HPDE6-E6E7 (cell line): ENCODE data around the gene PNPLA1.
A peak's percentile ranks its signal among the peaks of the same experiment; 100 is the strongest.
"Not testable (repeated sequence)": the region's sequence is repeated elsewhere in the genome, so short reads cannot be mapped to it uniquely, and the experiment has no call there.

Source experiments
- DNase-seq: peaks from one replicate; pipeline ENCODE4 v3.0.0; 2011; ENCODE audit warnings: missing footprints; ENCODE audit errors: extremely low spot score

The PNPLA1 gene

DNA sequence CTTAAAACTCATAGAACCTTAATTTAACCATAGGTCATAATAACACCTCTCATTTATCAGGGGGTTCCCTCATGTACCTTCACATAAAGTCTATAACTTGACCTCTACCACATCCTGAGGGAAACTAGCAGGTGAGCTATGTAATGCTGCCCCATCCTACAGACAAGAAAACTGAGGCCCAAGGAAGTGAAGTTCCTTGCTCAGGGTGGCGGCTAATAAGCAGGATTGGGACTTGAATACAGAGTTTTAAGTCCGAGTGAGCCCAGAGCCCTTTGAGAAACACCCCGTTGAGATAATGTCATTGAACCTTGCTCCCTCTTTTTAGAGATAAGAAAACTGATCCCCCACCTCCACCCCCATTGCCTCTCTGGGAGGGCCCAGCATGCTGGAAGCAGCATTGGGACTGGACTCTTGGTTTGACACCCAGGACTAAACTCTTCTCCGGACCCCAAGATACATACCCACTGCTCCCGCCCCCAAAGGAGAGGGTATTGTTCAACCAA is 66.4 kb downstream of the PNPLA1 start:
- DNase-seq = no peak

GRCh38 chr6:36336779-36337241 is 67.0 kb downstream of the PNPLA1 start, which contains the start of gene BNIP5:
Gene BNIP5, minus strand, starts transcription at chr6:36336888. Its CDS starts 6,198 bp downstream, at chr6:36330690.
- no peak for DNase-seq

DNA sequence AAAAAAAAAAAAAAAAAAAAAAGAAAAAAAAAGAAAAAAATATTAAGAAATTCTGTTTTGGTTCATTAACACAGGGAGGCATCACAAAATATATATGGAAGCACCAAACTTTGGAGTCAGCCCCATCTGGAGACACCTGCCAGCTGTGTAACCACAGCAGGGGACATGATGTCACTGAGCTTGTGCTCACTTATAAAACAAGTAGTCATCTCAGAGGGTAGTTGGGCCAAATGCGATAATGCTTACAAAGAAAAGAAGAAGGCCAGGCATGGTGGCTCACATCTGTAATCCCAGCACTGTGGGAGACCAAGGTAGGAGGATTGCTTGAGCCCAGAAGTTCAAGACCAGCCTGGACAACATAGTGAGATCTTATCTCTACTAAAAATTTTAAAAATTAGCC is 68.0 kb downstream of the PNPLA1 start:
- DNase-seq = no peak

- DNase-seq = not testable (repeated sequence)
Measured at GRCh38 chr6:36338223-36338622, 68.4 kb downstream of the PNPLA1 start.

DNA sequence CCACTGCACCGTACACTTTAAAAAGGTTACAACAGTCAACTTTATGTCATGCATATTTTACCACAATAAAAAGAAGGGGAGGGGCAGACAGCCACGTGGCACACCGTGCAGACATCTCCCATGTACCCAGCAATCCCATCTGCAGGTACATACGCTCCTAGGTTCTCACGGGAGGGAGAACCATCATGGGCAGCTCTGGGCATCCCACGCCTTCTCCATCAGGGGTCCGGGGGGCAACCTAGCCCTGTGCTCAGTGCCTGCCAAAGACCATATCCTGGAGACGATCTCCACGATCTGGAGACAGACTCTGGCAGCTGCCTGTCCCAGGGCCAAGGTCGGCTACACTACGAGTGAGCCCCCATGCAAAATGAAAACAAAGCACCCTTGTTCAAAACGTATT is 69.3 kb downstream of the PNPLA1 start:
- DNase-seq = no peak

GRCh38 chr6:36340306-36340617 is 70.4 kb downstream of the PNPLA1 start:
- DNase-seq = no peak

DNA sequence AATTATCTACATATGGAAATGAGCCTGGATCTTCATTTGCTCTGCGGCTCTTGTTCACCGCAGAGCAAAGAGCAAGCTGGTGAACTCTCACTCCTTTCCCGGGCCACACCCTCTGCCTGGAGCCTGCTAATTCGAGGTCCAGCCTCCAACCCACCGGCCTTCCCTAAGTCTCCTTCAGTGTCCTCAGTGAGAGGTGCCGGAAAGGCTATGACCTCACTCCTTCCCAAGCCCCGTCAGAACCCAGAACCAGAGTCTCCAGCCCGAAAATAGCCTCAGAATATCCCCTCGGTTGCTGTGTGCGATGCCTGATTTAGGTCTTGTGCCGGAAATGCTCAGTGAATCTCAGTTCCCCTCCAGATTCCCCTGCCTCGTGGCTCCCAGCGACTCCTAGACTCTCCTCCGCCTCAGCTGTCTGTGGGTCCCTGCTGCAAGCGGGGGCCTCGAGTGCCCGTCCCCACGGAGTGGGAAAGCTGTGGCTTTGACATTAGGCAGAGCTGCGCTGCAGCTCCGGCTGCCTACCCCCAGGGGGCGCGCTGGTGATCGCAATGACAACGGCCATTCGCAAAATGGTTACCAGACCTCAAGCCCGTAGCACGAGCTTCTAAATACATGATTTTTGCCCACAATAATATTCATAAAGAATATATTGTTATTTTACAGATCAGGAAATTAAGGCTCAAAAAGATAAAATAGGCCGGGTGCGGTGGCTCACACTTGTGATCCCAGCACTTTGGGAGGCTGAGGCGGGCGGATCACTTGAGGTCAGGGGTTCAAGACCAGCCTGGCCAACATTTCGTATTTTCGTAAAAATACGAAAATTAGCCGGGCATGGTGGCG is 71.0 kb downstream of the PNPLA1 start:
- peak; percentile 70 for DNase-seq

- DNase-seq = no peak
Measured at GRCh38 chr6:36343109-36343680, 73.3 kb downstream of the PNPLA1 start.

- no peak for DNase-seq
Measured at GRCh38 chr6:36345681-36346466, 76.0 kb downstream of the PNPLA1 start.

GRCh38 chr6:36346486-36347273 is 76.8 kb downstream of the PNPLA1 start:
- no peak for DNase-seq

DNA sequence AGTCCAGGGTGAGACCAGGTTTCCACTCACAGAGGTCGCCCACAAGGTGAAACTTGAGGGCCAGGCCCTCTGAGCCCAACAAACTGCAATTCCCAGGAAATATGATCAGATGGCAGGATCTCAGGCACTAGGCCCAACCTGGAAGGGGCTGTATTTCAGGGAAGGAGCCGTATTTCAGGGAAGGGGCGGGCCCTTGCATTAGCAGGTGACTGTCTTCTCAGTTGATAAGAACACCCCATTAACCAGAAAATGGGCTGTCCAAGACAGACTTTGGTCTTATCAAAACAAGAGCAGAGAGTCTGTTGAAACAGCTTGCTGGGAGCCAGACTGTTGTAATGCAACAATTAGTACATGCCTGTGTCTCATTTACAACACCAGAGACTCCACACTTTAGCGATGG is 77.8 kb downstream of the PNPLA1 start:
- no peak for DNase-seq

DNA sequence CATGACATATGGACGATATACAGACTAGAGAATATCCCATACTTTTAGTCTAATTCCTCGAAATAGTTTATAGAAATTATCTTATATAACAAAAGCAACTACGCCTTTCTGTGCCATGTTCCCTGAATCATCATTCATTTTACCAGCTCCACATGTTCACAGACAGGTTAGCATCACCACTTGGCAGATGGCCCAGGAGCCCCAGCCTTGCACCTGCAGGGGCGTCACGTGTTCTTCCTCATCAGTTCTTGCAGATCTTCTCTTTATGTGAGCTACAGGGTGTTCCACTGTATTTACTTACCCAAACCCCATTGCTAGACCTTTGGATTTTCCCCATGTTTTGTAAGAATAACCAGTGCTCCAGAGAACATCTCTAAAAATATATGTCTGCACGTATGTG is 79.4 kb downstream of the PNPLA1 start:
- peak; percentile 81 for DNase-seq

DNA sequence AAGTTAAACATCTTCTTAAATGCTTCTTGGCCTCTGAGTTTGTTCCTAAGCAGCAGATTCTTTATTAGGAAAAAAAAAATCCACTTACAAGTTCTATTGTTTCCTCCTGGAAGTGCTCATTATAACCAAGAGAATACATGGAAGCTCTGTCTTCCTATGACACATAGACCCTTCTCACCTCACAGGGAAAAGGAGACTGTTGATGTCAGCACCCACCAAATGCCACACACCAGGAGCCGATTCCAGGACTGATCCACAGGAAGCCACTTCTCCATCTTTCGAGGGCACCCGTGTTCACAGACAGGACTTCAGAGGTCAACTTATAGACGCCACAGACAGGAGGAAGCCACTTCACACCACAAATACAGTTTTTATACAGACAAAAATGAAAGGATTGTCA is 80.2 kb downstream of the PNPLA1 start:
- DNase-seq = no peak

GRCh38 chr6:36350681-36351571 is 81.1 kb downstream of the PNPLA1 start:
- DNase-seq = no peak

DNA sequence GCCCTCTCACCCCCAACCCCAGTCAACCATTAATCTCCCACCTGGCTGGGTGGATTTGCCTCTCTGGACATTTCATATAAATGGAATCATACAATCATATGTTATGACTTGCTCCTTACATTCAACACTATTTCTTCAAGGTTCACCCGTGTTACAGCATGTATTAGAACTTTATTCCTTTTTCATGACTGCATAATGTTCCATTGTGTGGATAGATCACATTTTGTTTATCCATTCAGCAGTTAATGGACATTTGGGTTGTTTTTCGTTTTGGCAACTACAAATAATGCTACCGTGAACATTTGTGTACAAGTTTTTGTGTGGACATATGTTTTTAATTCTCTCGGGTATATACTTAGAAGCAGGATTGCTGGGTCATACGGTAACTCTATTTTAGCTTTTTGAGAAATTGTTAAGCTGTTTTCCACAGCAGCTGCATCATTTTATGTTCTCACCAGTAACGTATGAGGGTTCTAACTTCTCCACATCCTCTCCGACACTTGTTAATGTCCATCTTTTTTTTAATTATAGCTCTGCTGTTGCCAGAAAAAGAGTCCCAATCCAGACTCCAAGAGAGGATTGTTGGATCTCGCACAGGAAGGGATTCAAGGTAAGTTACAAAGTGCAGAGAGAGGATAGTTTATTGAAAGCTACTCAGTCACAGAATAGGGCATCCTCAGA is 82.8 kb downstream of the PNPLA1 start:
- DNase-seq = no peak

DNA sequence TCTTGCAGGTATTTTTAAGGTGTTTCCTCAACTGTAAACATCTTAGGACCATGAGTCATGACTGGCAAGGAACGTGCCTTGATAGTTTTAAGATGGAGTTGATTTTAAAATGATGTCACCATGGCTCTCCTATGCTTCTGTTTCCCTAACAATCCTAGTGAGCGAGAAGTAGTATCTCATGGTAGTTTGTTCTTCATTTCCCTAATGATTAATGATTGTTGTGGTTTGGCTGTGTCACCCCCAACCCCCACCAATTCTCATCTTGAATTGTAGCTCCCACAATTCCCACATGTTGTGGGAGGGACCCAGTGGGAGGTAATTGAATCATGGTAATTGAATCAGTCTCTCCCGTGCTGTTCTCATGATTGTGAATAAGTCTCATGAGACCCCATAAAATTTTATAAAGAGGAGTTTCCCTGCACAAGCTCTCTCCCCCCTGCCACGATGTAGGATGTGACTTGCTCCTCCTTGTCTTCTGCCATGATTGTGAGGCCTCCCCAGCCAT is 83.6 kb downstream of the PNPLA1 start:
- no peak for DNase-seq

DNA sequence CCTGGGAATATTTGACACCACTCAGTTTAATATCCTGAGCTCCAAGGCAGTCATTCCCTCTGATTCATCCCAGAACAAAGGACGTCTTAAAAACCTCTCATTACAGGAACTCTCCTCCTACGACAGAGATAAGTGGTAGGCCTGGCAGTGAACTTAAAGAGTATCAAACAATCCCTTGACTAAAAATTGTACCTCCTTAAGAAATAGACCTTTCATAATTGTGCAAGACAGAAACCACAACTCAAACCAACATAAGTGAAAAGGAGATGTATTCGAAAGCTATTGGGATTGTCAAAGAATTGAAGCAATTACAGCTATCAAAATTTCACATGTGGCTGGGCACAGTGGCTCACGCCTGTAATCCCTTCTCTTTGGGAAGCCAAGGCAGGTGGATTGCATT is 86.0 kb downstream of the PNPLA1 start:
- no peak for DNase-seq

DNA sequence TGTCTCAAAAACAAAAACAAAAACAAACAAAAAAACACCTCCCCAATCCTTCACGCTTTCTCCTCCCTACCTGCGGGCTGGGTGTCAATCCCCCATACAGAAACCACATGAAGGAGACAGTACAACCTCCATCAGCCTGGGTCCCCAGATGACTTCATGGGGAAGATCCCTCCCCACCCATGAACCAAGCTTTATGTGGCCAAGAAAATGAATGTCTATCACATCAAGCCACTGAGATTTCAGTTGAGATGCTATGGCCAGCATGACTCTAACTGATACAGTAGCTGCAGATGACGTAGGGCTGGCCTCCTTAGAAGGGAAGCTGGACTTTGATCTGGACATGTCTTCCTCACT is 88.0 kb downstream of the PNPLA1 start:
- no peak for DNase-seq
